H1 (cell line): ENCODE measurements around the gene CARD11. TPM values are rescaled to one million over a fixed set of nuclear protein-coding genes. Genes with fewer than 3 reads are reported as not detected.

Source experiments
- CTCF ChIA-PET: fragments of 300-600 bp; sonication (Branson Sonifier 250); formaldehyde crosslinking; loops from one replicate; lab custom pipeline; 2021; ENCODE audit not compliant: partially characterized antibody; lab: Charles Lee
- POLR2A ChIA-PET: fragments of 300-600 bp; sonication (Branson Sonifier 250); formaldehyde crosslinking; loops from one replicate; lab custom pipeline; 2021; ENCODE audit warnings: inconsistent platforms; ENCODE audit not compliant: partially characterized antibody; lab: Charles Lee
- DNase-seq, 2 experiments: peaks; one replicate each; pipeline versions ENCODE4 v3.0.0 to v3.0.0-alpha.2; 2010 to 2022; ENCODE audit warnings: low spot score in 2 of 2, low read depth in 1 of 2, mixed read lengths in 1 of 2
- FAIRE-seq: peaks from 2 replicates; lab custom pipeline; 2011; peaks lifted over from hg19 to GRCh38; lab: Jason Lieb, UNC
- H2AFZ ChIP-seq: 2 replicates; pipeline ENCODE4 v1.8.1; 2012; ENCODE audit warnings: low read length, inconsistent platforms
- H2AK5ac ChIP-seq: 2 replicates; pipeline ENCODE4 v1.6.1; 2013; ENCODE audit warnings: low read depth, low read length
- H2BK120ac ChIP-seq: replicated peaks from 2 replicates; pipeline ENCODE3; 2013; ENCODE audit warnings: low read depth, low read length, inconsistent platforms
- H2BK12ac ChIP-seq: 2 replicates; pipeline ENCODE4 v1.6.1; 2013; ENCODE audit warnings: low read depth, low read length
- H2BK15ac ChIP-seq: 2 replicates; pipeline ENCODE4 v1.6.1; 2013; ENCODE audit warnings: low read length
- H2BK20ac ChIP-seq: 2 replicates; pipeline ENCODE4 v1.6.1; 2013; ENCODE audit warnings: low read length
- H2BK5ac ChIP-seq: 2 replicates; pipeline ENCODE4 v1.6.1; 2013; ENCODE audit warnings: low read depth, low read length
- H3K14ac ChIP-seq: 2 replicates; pipeline ENCODE4 v1.6.1; 2013; ENCODE audit warnings: inconsistent platforms; ENCODE audit not compliant: insufficient read length
- H3K18ac ChIP-seq: 2 replicates; pipeline ENCODE4 v1.6.1; 2013; ENCODE audit warnings: low read length; ENCODE audit errors: extremely low read depth
- H3K23ac ChIP-seq: 2 replicates; pipeline ENCODE4 v1.6.1; 2013; ENCODE audit warnings: inconsistent platforms; ENCODE audit not compliant: insufficient read length
- H3K23me2 ChIP-seq: 2 replicates; pipeline ENCODE4 v1.6.1; 2013; ENCODE audit warnings: low read depth, low read length
- H3K27ac ChIP-seq: 2 replicates; pipeline ENCODE4 v1.6.1; 2011; ENCODE audit warnings: low read depth, low read length, inconsistent platforms
- H3K27me3 ChIP-seq, 4 experiments: replicated peaks in 1 of 4; 1 replicate in 1 of 4; 2 replicates in 3 of 4; pipeline versions ENCODE4 v1.6.1 to v1.8.1; 2011 to 2013; ENCODE audit warnings: low read length in 3 of 4, mild to moderate bottlenecking in 3 of 4, inconsistent platforms in 2 of 4, mixed read lengths in 2 of 4, moderate library complexity in 1 of 4; ENCODE audit not compliant: control insufficient read depth in 3 of 4, insufficient read depth in 3 of 4; ENCODE audit errors: extremely low read depth in 1 of 4
- H3K36me3 ChIP-seq, 4 experiments: 2 replicates each; pipeline versions ENCODE4 v1.6.1 to v1.8.1; 2011 to 2013; ENCODE audit warnings: mild to moderate bottlenecking in 4 of 4, low read length in 3 of 4, moderate library complexity in 2 of 4, control low read depth in 1 of 4, inconsistent platforms in 1 of 4; ENCODE audit not compliant: insufficient read depth in 4 of 4, control insufficient read depth in 2 of 4
- H3K4ac ChIP-seq: replicated peaks from 2 replicates; pipeline ENCODE3; 2013; ENCODE audit warnings: low read length, low read depth, mixed read lengths, inconsistent platforms; ENCODE audit not compliant: insufficient read length
- H3K4me1 ChIP-seq, 4 experiments: replicated peaks in 1 of 4; 1 replicate in 1 of 4; 2 replicates in 3 of 4; pipeline versions ENCODE4 v1.6.1 to v1.8.1; 2011 to 2013; ENCODE audit warnings: low read length in 3 of 4, inconsistent platforms in 2 of 4, mixed read lengths in 1 of 4; ENCODE audit not compliant: insufficient read depth in 4 of 4, control insufficient read depth in 3 of 4
- H3K4me2 ChIP-seq, 2 experiments: 2 replicates each; pipeline versions ENCODE4 v1.6.1 to v1.8.1; 2011 to 2013; ENCODE audit warnings: low read depth in 2 of 2, low read length in 2 of 2, control low read depth in 1 of 2, inconsistent platforms in 1 of 2, mild to moderate bottlenecking in 1 of 2; ENCODE audit not compliant: insufficient read depth in 1 of 2
- H3K4me3 ChIP-seq, 4 experiments: fragments of 200-600, 300-600 bp in 1 of 4; sonication (generic), shearing (Covaris generic), sonication (Bioruptor Twin) in 1 of 4; 2 replicates each; pipeline versions ENCODE4 v1.5.1 to v1.8.1; 2011 to 2016; ENCODE audit warnings: low read length in 4 of 4, low read depth in 3 of 4, control low read depth in 2 of 4, inconsistent platforms in 2 of 4, mild to moderate bottlenecking in 2 of 4, mixed read lengths in 1 of 4, moderate library complexity in 1 of 4; ENCODE audit not compliant: insufficient read depth in 2 of 4; ENCODE audit errors: extremely low read depth in 1 of 4
- H3K56ac ChIP-seq: replicated peaks from 2 replicates; pipeline ENCODE3; 2013; ENCODE audit warnings: low read depth, mild to moderate bottlenecking, mixed read lengths, low read length, inconsistent platforms; ENCODE audit not compliant: insufficient read length
- H3K79me1 ChIP-seq: 2 replicates; pipeline ENCODE4 v1.6.1; 2013; ENCODE audit warnings: low read depth, low read length, control low read depth
- H3K79me2 ChIP-seq, 2 experiments: 2 replicates each; pipeline versions ENCODE4 v1.6.1 to v1.8.1; 2012 to 2013; ENCODE audit warnings: low read length in 2 of 2, mild to moderate bottlenecking in 2 of 2, inconsistent platforms in 1 of 2; ENCODE audit not compliant: insufficient read depth in 2 of 2, control insufficient read depth in 1 of 2
- H3K9ac ChIP-seq, 4 experiments: replicated peaks in 1 of 4; 1 replicate in 1 of 4; 2 replicates in 3 of 4; pipeline versions ENCODE4 v1.6.1 to v1.8.1; 2011 to 2013; ENCODE audit warnings: low read depth in 3 of 4, low read length in 3 of 4, control low read depth in 2 of 4, mild to moderate bottlenecking in 2 of 4, moderate library complexity in 2 of 4, inconsistent platforms in 1 of 4; ENCODE audit errors: extremely low read depth in 1 of 4
- H3K9me3 ChIP-seq, 2 experiments: 2 replicates each; pipeline versions ENCODE4 v1.6.1 to v1.8.1; 2012 to 2013; ENCODE audit warnings: mild to moderate bottlenecking in 2 of 2, moderate library complexity in 2 of 2, control low read depth in 1 of 2, inconsistent platforms in 1 of 2, low read depth in 1 of 2, low read length in 1 of 2, mixed read lengths in 1 of 2; ENCODE audit not compliant: insufficient read depth in 2 of 2
- H4K20me1 ChIP-seq, 2 experiments: replicated peaks in 1 of 2; 2 replicates each; pipeline versions ENCODE3 to v1.8.1; 2011 to 2013; ENCODE audit warnings: inconsistent platforms in 2 of 2, low read length in 2 of 2, mild to moderate bottlenecking in 1 of 2; ENCODE audit not compliant: insufficient read depth in 2 of 2, control insufficient read depth in 1 of 2
- H4K5ac ChIP-seq: 2 replicates; pipeline ENCODE4 v1.6.1; 2013; ENCODE audit warnings: low read length, low read depth, mixed read lengths, inconsistent platforms; ENCODE audit not compliant: insufficient read length
- H4K8ac ChIP-seq: 2 replicates; pipeline ENCODE4 v1.8.0; 2013; ENCODE audit warnings: mild to moderate bottlenecking, moderate library complexity, low read length, inconsistent platforms; ENCODE audit not compliant: insufficient read depth; ENCODE audit errors: extremely low read depth
- H4K91ac ChIP-seq: replicated peaks from 2 replicates; pipeline ENCODE3; 2013; ENCODE audit warnings: low read length, mixed read lengths, inconsistent platforms; ENCODE audit not compliant: insufficient read length
- HDAC6 ChIP-seq: IDR thresholded peaks from one replicate; pipeline ENCODE4 v1.7.1; 2012; ENCODE audit warnings: low read depth, mild to moderate bottlenecking, inconsistent platforms, low read length, moderate library complexity
- POU5F1 ChIP-seq: IDR thresholded peaks from 2 replicates; pipeline ENCODE4 v1.6.1; 2011; ENCODE audit warnings: low read depth, mild to moderate bottlenecking, low read length, moderate library complexity
- ZNF274 ChIP-seq: IDR thresholded peaks from 2 replicates; pipeline ENCODE4 v1.7.0; 2012; ENCODE audit warnings: low read length, borderline replicate concordance; ENCODE audit errors: extremely low read depth
- WGBS, 2 experiments: shearing (Covaris generic) in 1 of 2; methylation state at CpG; one replicate each; pipeline versions ENCODE4 v1.1.6 to v1.1.7; 2013 to 2015; ENCODE audit warnings: low lambda C conversion rate in 2 of 2, mixed read lengths in 2 of 2, inconsistent platforms in 1 of 2, low coverage in 1 of 2, missing lambda C conversion rate in 1 of 2; ENCODE audit not compliant: insufficient replicate concordance in 2 of 2, insufficient coverage in 1 of 2, insufficient read length in 1 of 2; ENCODE audit errors: extremely low coverage in 1 of 2, missing lambda C conversion rate in 1 of 2; 5-methylcytosine and 5-hydroxymethylcytosine counted together
- polyA plus RNA-seq, 7 experiments: library from polyadenylated mRNA; depleted of rRNA in 3 of 7; stranded (reverse) in 5 of 7; unstranded in 2 of 7; fragments of >200 nt in 5 of 7; fragments of 200-250 nt in 2 of 7; gene quantifications; 1 replicate in 5 of 7; 2 replicates in 1 of 7; 4 replicates in 1 of 7; pipeline versions ENCODE4 v1.2.1 to v1.2.3, GENCODE V29; 2011 to 2013; ENCODE audit warnings: missing spikeins in 2 of 7, mixed read lengths in 2 of 7
- total RNA-seq: library from RNA; stranded (reverse); fragmentation: NEBNext Ultra II Directional; extraction: Animal tissue kit (Norgen Biotek cat#: 25700); gene quantifications from 2 replicates; pipeline ENCODE4 v1.2.1, GENCODE V29; 2021

Gene CARD11
- total and polyA plus RNA-seq, 2 of the 8 experiments (the other 6 are each of a cell fraction or from before 2014, with no cell fraction given) = 12.6 to 29.8 TPM

GRCh38 chr7:3007696-3008095, 36.0 kb downstream of the CARD11 start:
- Histone ChIP-seq H3K14ac (no peak overlapping the region), H3K79me1 (no peaks in the 10 kb centered on the region; the same call in 1 of the 2 replicates), H4K20me1 (no peaks in the 10 kb centered on the region), H3K27ac (no peak overlapping the region), H3K79me2 (no peaks in the 10 kb centered on the region), H4K5ac (no peak overlapping the region), H3K4me2 (no peak overlapping the region), H3K4me3 (no peak overlapping the region), H3K23ac (no peak overlapping the region), H3K56ac (no peak overlapping the region), H2BK20ac (no peak overlapping the region), H2AFZ (no peak overlapping the region), H3K4ac (no peak overlapping the region), H2BK5ac (no peak overlapping the region), H3K23me2 (no peaks in the 10 kb centered on the region; the same call in 1 of the 2 replicates), H3K36me3 (no peaks in the 10 kb centered on the region), H2BK120ac (no peak overlapping the region), H2BK15ac (no peak overlapping the region), H4K8ac (no peak overlapping the region), H2AK5ac (no peak overlapping the region), H3K18ac (no peak overlapping the region), H2BK12ac (no peak overlapping the region), H3K9me3 (no peaks in the 10 kb centered on the region), H3K4me1 (no peaks in the 10 kb centered on the region), H4K91ac (no peak overlapping the region), H3K27me3 (no peaks in the 10 kb centered on the region), H3K9ac (no peak overlapping the region)
- 90% methylated on average over 6 of the region's 6 CpGs; no CpG with 5 or more reads in 1 of the 2 experiments for WGBS, 2 experiments
- TF ChIP-seq ZNF274 (no peak), HDAC6 (no peak), POU5F1 (no peak)
- ChIA-PET POLR2A (no interaction called here), CTCF (interaction anchor here (0.8 to 1.1 kb wide), 2 partner anchors 10 to 143 kb away, joined by 3 to 4 read pairs; no protein-coding TSS in a partner anchor)
- FAIRE-seq (no peak), DNase-seq (no peak)
